Stimulated activated naive CD4-positive, alpha-beta T cell (primary cell): Measurements from ENCODE around the gene PML.
A peak's percentile ranks its signal among the peaks of the same experiment; 100 is the strongest.
"Not testable (repeated sequence)": the region's sequence is repeated elsewhere in the genome, so short reads cannot be mapped to it uniquely, and the experiment has no call there.

Source experiments
- DNase-seq, 6 experiments: peaks; one replicate each; lab custom pipeline; 2025; lab: John Stamatoyannopoulos, UW

PML gene

GRCh38 chr15:73959012-73959581, 35.4 kb upstream of the PML start:
- DNase-seq = peak in 4 of 6 experiments; percentile 4 to 71 (median 61)

DNA sequence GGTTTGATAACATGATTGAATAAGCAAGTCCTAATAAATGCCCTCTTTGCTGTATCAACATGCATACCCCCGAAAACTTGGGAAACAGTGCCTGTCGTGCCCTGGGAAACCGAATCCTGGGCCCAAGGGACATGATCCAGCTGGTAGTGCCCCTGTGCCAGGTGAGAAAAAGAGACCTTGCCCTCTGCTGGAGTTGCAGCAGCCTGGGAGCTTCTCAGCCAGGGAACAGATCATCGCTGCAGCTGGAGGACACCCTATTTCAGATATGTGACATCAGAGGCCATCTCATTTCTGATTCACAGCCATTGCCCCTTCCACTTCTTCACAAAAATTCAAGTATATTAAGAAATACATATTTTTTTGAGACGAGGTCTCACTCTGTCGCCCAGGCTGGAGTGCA, 34.7 kb upstream of the PML start:
- no peak for DNase-seq

DNA sequence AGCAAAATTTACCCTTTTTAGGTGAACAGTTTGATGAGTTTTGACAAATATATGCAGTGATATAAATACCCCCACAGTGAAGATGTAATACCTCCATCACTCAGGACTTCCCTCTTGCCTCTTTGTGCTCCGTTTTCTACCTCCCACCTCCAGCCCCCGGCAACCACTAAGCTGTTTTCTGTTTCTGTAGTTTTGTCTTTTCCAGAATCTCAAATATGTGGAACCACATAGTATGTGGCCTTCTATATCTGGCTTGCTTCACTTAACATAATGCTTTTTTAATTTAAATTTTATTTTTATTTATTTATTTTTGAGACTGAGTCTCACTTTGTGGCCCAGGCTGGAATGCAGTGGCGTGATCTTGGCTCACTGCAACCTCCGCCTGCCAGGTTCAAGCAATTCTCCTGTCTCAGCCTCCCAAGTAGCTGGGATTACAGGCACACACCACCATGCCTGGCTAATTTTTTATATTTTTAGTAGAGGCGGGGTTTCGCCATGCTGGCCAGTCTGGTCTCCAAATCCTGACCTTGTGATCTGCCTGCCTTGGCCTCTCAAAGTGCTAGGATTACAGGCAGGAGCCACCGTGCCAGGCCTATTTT, 33.9 kb upstream of the PML start:
- DNase-seq = not testable (repeated sequence)

DNA sequence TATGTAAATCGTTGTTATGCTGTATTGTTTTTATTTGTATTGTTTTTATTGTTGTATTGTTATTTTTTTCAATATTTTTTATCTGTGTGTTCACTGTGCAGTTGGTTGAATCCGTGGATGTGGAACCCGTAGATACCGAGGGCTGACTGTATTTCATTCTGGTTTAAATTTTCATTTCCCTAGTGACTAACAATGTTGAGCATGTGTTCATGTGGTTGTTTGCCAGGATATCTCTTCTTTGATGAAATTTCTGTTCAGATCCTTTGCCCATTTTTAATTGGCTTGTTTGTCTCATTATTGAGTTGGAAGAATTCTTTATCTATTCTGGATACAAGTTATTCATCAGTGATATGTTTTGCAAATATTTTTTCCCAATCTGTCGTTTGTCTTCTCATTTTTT, 32.1 kb upstream of the PML start:
- DNase-seq = no peak

DNA sequence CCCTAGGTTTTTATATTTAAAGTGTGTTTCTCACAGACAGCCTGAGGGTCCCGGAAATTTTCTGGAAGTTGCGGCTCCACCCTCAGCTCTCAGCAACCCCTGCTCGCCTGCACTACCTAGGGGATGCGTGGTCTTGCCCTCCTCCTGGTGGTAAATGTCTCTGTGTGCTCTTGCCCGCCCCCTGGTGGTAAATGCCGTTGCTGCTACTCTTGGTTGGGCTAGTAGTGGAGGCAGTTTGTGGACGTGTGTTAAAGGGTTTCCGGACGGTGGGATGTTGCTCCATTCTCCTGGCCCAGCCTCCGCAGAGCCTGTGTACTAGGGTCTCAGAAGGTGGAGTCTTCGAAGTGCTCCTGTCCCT, 29.8 kb upstream of the PML start:
- peak; percentile 66 to 91 (median 78) for DNase-seq

DNA sequence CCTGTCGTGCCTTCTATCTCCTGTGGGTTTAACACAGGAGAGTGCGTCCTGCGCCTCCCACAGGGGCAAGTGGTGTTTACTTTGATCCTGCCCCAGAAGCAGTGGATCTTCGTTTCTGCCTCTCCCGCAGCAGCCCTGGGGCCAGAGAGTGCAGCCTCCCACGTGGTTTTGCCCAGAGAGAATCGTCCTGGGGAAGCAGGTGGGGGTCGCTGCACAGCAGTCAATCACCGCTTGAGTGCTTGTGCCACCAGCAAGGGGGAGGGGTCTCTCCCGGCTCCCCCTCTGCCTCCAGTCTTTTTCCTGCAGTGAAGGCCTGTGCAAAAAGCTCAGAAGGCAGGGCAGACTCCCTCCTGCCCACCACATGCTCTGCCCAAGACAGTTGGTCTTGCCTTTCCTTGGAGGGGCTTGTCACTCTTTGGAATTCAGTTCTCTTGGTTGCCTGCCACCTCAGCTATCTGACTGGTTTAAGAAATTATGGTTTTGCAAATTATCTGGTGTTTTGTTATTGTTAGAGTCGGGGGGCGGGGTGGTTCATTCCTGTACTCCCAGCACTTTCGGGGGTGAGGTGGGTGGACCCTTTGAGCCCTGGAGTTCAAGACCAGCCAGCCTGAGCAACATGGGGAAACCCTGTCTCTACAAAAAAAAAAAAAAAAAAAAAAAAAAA, 29.3 kb upstream of the PML start:
- DNase-seq = peak in 2 of 6 experiments; percentile 41 to 54

DNA sequence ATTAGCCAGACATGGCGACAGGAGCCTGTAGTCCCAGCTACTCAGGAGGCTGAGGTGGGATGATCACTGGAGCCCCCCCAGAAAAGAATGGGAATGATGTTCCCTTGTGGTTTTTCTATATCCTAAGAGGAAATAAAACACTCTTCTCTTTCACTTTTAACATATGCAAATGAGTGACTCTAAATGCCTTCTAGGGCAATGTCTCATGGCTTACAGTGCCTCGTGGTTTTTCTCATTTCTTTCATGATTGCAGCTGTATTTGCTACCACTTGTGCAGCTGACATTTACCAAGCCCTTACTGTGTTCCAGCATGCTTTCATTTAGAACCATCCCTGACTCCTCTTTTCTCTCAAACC, 28.8 kb upstream of the PML start:
- peak in 3 of 6 experiments; percentile 46 to 54 (median 50) for DNase-seq

DNA sequence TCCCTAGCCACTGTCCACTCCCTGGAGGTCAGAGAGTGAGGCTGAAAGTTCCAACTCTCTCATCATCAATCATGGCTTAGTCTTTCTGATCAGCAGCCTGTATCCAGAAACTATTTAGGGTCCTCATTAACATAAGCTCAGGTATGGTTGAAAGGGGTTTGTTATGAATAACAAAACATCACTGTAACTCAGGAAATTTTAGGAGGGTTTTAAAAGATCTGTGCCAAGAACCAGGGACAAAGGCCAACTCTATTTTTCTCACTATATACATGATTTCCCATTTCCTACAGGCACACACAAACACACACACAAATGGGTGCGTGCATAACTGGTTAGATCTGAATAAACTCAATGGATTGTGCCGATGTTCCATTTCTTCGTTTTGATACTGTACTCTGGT, 26.1 kb upstream of the PML start:
- DNase-seq = no peak

DNA sequence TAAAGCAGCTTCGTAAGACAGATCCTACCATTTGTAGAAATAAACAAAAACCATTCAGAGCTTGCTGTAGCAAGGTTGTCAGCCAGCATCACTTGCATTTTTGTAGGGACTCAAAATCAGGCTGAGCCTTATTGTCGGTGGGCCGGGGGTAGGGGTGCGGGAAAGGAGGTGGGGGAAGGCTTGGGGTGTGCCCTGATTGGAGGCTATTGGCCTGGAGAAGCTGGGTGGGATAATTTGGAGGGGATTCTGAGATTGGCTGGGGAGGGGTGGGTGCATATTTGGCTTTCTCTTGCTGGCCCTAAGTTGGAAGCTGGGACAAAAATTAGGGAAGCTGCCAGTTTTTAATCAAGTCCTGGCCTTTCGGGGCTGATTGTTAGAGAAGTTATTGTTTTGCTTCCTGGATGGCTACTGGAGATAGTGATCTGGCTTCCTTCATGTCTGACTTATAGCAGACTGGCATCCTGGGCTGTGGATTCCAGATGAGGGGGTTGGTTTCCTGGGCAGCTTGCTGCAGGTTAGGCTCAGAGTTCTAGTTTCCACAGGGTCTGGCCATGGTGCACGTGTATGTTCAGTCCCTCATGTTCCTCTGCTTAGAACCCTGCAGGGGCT, 25.3 kb upstream of the PML start:
- no peak for DNase-seq

DNA sequence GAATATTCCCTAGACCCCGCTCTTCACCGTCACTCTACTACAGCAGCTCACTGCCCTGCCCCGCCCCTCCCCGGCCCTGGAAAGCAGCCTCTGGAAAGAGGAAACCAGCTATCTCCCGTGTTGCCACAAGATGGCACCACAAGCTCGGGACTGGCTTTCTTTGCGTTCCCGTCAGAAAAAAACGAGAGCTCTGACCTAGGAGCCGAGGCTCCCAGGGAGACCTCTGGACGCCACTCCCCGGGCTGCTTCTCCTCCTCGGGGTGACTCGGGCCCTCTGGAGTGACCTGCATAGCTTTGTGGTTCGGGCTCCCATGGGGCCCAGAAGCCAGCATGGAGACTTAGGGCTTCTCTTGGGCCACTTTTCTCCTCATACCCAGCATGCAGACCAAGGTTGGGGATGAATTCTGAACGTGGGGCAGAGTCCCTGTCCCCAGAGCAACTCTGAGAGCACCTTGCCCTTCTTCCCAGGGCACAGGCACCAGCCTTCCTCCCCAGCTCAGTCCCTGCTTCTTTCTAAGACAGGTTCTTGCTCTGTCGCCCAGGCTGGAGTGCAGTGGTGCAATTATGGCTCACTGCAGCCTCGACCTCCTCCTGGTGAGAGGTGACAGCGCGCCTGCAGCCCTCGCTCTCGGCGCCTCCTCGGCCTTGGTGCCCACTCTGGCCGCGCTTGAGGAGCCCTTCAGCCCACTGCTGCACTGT, 21.4 kb upstream of the PML start:
- peak; percentile 51 to 83 (median 66) for DNase-seq

- DNase-seq = not testable (repeated sequence)
These were observed 20.8 kb upstream of the PML start for GRCh38 chr15:73973683-73974200.

DNA sequence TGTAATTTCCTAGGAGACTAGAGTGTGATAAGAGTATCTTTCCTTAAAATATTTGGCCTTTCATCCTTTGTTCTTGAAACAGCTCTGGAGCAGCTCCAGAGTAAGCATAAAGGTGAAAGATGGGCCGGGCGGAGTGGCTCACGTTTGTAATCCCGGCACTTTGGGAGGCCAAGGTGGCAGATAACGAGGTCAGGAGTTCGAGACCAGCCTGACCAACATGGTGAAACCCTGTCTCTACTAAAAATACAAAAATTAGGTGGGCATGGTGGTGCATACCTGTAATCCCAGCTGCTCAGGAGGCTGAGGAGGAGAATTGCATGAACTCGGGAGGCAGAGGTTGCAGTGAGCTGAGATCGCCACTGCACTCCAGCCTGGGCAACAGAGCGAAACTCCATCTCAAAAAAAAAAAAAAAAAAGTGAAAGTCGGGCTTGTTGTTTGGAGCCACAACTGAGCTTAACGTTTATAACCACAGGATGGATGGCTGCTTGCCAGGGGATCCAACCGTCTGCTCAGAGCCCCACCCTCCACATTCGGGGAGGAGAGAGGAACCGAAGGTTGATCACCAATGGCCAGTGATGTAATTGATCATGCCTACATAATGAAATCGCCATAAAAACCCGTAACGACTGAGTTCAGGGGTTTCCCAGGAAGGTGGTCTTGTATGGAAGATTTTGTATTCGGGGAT, 18.9 kb upstream of the PML start:
- peak; percentile 6 to 62 (median 33) for DNase-seq

DNA sequence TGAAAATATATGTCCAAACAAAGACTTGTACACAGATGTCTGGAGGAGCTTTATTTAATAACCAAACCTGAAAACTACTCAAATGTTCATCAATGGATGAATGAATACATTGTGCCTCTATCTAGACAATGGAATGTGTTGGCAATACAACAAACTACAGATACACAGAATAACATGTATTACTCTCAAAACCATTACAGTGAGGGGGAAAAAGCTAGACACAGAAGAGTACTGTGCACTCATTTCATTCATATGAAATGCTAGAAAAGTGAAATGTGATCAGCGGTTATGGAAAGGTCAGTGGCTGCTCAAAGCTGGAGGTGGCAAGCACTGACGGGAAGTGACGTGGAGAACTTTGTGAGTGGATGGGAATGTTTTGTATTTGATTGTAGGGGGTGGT, 15.6 kb upstream of the PML start:
- DNase-seq = no peak

DNA sequence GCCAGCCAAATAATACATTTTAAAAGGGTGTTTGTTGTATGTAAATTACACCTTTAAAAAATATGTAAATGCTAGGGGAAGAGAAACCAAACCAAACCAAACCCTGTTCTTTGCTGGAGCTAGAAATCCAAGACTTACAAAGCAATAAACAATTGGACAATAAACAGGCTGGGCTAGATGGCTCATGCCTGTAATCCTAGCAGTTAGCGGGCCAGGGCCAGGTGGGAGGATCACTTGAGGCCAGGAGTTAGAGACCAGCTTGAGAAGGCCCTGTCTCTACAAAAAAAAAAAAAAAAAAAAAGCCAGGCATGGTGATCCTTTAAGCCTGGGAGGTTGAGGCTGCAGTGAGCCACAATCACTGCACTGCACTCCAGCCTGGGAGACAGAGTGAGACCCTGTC, 14.9 kb upstream of the PML start:
- no peak for DNase-seq

DNA sequence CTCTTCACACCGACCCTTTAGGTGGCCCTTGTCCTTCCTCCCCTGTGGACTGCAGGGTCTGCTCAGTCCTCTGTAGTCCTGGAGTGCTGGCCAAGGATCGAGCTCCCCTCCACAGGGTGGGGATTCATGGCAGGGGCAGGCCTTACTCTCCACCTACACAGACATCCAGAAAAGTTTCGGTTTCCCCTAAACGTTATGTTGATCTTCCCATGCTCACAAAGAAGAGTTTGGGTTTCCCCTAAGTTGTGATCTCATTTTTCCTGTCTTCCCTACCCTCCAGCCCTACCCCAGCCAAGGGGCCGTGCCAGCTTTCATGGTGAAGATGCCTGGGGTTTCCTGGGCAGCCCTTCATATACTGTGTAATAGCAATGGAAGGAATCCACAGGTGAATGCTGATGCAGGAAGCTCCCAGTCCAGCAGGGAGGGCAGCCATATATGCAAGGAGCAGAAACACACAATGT, 12.7 kb upstream of the PML start:
- DNase-seq = no peak

- DNase-seq = peak in 3 of 6 experiments; percentile 7 to 17 (median 10)
These were observed 12.1 kb upstream of the PML start for GRCh38 chr15:73982222-73982962.

DNA sequence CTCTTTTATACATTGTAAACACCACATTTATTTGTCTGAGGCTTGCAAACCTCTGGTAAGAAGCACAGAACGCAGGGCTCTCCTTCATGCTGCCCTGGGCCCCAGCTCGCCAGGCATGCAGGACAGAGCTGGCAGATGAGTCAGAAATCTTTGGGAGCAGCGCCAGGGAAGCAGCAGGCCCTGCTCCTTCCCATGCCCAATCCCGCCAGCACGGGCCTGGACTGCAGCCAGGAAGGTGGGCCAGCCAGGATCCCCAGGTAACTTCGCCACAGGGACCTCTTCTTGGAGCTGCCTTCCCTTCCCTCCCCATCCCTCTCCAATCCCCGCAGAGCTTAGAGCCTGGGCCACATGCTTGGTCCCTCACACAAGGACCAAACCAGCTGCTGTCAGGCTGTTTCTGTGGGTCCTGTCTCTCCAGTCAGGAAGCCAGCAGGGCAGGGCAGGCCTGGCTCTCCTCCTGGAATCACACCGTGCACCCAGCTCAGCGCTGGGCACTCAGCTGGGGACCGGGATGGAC, 11.2 kb upstream of the PML start:
- no peak for DNase-seq

- DNase-seq = no peak
These were observed 10.7 kb upstream of the PML start for GRCh38 chr15:73983773-73984172.

DNA sequence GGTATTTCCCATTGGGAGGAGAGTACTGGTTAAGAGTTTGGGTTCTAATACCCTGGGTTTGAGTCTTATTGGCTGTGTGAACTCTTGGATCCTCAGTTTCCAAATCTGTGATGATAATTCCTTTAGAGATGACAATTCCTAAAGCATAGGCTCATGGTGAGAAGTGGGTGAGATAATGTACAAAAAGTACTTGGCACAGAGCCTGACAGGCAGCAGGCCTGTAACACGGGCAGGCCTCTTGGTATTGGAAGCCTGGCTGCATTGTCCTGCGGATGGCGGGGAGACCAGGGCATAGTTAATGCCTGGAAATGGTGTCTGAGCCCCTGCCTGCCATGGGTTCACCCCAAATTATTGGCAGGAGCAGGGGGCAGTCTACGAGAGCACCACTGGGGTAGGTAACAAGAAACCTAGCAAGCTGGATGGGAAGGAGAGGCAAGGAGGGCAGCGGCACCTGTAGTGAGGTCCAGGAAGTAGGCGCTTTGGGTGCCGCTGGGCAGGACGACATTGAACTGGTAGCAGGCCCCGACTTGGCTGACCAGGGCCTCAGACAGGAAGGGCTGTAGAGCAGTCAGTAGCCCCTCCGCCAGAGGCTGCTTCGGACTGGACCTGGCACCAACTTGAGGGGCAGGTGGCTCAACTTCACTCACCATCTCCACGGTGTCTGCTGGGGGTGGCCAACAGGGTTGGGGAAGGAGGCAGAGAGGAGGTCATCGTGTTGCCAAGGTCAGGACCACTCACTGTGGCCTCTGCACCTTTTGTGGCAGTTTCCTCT, 10.1 kb upstream of the PML start:
- no peak for DNase-seq
